ENCODE data around the gene CD63. TPM values are rescaled to one million over a fixed set of nuclear protein-coding genes. Genes with fewer than 3 reads are reported as not detected.

Gene CD63
- total and polyA plus RNA-seq, 2 of the 13 experiments (the other 11 are each of a cell fraction or from before 2014, with no cell fraction given) = 234 to 277 TPM

DNA sequence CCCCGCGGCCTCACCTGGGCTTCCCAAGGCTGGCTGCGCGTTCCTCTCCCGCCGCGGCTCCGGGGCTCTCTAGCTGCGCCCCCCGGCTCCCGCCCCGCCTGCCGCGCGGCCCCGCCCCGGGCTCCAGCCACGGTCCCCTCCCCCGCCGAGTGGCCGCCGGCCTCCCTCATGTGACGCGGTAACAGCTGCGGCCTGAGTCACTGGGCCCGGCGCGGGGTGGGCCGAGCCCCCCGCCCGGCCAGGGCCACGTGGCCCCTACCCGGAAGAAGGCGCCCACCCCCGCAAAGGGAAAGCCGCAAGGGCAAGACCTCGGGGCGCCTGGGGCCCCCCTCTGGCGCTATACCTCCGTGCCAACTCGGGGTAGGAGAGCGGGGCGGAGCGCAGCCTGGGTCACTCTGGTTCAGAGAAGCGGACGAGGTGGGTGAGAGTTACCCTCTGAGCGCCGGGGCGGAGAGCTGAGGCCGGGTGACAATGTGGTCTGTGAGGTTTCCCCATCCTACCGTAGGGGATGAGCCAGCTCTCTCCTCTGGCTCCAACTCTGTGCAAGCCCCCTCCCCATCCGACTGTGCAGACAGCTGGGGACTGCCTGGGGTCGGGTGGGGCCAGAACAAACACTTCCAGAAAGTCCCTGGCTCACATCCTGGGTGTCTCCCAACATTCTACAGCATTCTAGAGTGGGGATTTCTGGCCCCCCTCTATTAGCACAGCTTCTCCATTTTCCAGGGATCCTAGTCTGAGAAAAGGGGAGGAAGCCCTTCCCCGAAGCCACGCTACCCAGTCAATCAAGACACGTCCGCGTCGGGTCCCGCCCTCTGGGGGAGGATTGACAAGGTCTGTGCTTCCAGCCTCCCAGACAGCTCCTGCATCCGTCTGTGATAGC is at the start of gene CD63 (continued):
- TF ChIP-seq HMGXB4 (CRISPR knock-in tag; IDR thresholded peaks at IDR 0.05; ENCODE audit: borderline replicate concordance in 1 of 2, low read depth in 1 of 2) (peak in 1 of 2 experiments; percentile 24; a peak in 1 of 4 replicates), MYPOP (CRISPR knock-in tag; IDR thresholded peaks at IDR 0.05) (0 out of 2 replicates have a peak, but pooled peaks have one; percentile 64), MYC (CRISPR knock-in tag; IDR thresholded peaks at IDR 0.05; ENCODE audit: borderline replicate concordance) (peak; percentile 94), ZBTB37 (CRISPR knock-in tag; IDR thresholded peaks at IDR 0.05) (no peak), HOXA3 (CRISPR knock-in tag; IDR thresholded peaks at IDR 0.05) (0 out of 2 replicates have a peak, but pooled peaks have one; percentile 44), PCBP2 (optimal IDR thresholded peaks at IDR 0.05; ENCODE audit: low read depth, low read length, poor library complexity, severe bottlenecking) (no peak), ZSCAN30 (CRISPR knock-in tag; IDR thresholded peaks at IDR 0.05) (no peak), ZNF83 (CRISPR knock-in tag; IDR thresholded peaks at IDR 0.05; ENCODE audit: borderline replicate concordance) (no peak), KLF9 (CRISPR knock-in tag; IDR thresholded peaks at IDR 0.05; ENCODE audit: low read depth) (no peak), ZBTB42 (CRISPR knock-in tag; IDR thresholded peaks at IDR 0.05) (no peak; the same call in 1 of the 2 replicates), ZFP37 (CRISPR knock-in tag; IDR thresholded peaks at IDR 0.05; ENCODE audit: borderline replicate concordance) (no peak)
- TF ChIP-seq, protein P1, sequence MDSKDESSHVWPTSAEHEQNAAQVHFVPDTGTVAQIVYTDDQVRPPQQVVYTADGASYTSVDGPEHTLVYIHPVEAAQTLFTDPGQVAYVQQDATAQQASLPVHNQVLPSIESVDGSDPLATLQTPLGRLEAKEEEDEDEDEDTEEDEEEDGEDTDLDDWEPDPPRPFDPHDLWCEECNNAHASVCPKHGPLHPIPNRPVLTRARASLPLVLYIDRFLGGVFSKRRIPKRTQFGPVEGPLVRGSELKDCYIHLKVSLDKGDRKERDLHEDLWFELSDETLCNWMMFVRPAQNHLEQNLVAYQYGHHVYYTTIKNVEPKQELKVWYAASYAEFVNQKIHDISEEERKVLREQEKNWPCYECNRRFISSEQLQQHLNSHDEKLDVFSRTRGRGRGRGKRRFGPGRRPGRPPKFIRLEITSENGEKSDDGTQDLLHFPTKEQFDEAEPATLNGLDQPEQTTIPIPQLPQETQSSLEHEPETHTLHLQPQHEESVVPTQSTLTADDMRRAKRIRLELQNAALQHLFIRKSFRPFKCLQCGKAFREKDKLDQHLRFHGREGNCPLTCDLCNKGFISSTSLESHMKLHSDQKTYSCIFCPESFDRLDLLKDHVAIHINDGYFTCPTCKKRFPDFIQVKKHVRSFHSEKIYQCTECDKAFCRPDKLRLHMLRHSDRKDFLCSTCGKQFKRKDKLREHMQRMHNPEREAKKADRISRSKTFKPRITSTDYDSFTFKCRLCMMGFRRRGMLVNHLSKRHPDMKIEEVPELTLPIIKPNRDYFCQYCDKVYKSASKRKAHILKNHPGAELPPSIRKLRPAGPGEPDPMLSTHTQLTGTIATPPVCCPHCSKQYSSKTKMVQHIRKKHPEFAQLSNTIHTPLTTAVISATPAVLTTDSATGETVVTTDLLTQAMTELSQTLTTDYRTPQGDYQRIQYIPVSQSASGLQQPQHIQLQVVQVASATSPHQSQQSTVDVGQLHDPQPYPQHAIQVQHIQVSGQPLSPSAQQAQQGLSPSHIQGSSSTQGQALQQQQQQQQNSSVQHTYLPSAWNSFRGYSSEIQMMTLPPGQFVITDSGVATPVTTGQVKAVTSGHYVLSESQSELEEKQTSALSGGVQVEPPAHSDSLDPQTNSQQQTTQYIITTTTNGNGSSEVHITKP (CRISPR knock-in tag; IDR thresholded peaks at IDR 0.05; ENCODE audit: low read depth) = no peak
- TF ChIP-seq, protein P2, sequence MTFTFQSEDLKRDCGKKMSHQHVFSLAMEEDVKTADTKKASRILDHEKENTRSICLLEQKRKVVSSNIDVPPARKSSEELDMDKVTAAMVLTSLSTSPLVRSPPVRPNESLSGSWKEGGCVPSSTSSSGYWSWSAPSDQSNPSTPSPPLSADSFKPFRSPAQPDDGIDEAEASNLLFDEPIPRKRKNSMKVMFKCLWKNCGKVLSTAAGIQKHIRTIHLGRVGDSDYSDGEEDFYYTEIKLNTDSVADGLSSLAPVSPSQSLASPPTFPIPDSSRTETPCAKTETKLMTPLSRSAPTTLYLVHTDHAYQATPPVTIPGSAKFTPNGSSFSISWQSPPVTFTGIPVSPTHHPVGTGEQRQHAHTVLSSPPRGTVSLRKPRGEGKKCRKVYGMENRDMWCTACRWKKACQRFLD (CRISPR knock-in tag; IDR thresholded peaks at IDR 0.05; ENCODE audit: borderline replicate concordance) = peak; percentile 24; the same call in 1 of the 2 replicates
- TF ChIP-seq, protein P3, sequence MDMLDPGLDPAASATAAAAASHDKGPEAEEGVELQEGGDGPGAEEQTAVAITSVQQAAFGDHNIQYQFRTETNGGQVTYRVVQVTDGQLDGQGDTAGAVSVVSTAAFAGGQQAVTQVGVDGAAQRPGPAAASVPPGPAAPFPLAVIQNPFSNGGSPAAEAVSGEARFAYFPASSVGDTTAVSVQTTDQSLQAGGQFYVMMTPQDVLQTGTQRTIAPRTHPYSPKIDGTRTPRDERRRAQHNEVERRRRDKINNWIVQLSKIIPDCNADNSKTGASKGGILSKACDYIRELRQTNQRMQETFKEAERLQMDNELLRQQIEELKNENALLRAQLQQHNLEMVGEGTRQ (IDR thresholded peaks at IDR 0.05; ENCODE audit: low read depth, low read length) = peak; percentile 52; the same call in 1 of the 2 replicates
- TF ChIP-seq, protein P3 (CRISPR knock-in tag; IDR thresholded peaks at IDR 0.05; ENCODE audit: borderline replicate concordance) = peak; percentile 82; the same call in 1 of the 2 replicates

Data from HepG2 (cell line).